IMR-90 (cell line): ENCODE measurements around the gene MAP4K1. TPM values are rescaled to one million over a fixed set of nuclear protein-coding genes. Genes with fewer than 3 reads are reported as not detected.

ENCODE experiments used
- ATAC-seq: fragments of 200-7000 bp; cut with Tn5 transposase; 2 replicates; pipeline ENCODE4 v1.9.1; 2020; ENCODE audit warnings: low read depth, mild to moderate bottlenecking, moderate library complexity
- BruUV-seq: library from RNA; stranded (reverse); fragments of 400-500 nt; replicated peaks from 2 replicates; lab custom pipeline; 2021; lab: Mats Ljungman, UMichigan
- CTCF ChIA-PET: fragments of 300-600 bp; formaldehyde crosslinking; extraction: SDS; loops from one replicate; lab custom pipeline; 2021; ENCODE audit warnings: antibody characterized with exemption; lab: Yijun Ruan, JAX
- POLR2A ChIA-PET: fragments of 300-600 bp; sonication (Branson Sonifier 250); formaldehyde crosslinking; loops from one replicate; lab custom pipeline; 2022; ENCODE audit warnings: antibody characterized with exemption; ENCODE audit not compliant: unreplicated experiment; lab: Charles Lee
- DNase-seq: peaks from one replicate; pipeline ENCODE4 v3.0.0; 2013
- H2AFZ ChIP-seq: replicated peaks from 2 replicates; pipeline ENCODE3; 2013; ENCODE audit warnings: low read length, mild to moderate bottlenecking; ENCODE audit not compliant: poor library complexity
- H2AK5ac ChIP-seq: 2 replicates; pipeline ENCODE4 v1.6.1; 2013; ENCODE audit warnings: low read depth, low read length, inconsistent platforms
- H2AK9ac ChIP-seq: replicated peaks from 2 replicates; pipeline ENCODE3; 2013; ENCODE audit warnings: mild to moderate bottlenecking, low read depth, low read length, moderate library complexity; ENCODE audit not compliant: poor library complexity
- H2BK120ac ChIP-seq: 2 replicates; pipeline ENCODE4 v1.6.1; 2013; ENCODE audit warnings: low read depth, low read length, inconsistent platforms
- H2BK15ac ChIP-seq: 3 replicates; pipeline ENCODE4 v1.6.1; 2013; ENCODE audit warnings: low read depth, low read length, inconsistent platforms
- H2BK20ac ChIP-seq: 2 replicates; pipeline ENCODE4 v1.6.1; 2013; ENCODE audit warnings: low read depth, mild to moderate bottlenecking, inconsistent platforms, low read length, moderate library complexity
- H2BK5ac ChIP-seq: 2 replicates; pipeline ENCODE4 v1.6.1; 2013; ENCODE audit warnings: mild to moderate bottlenecking, low read depth, low read length, inconsistent platforms; ENCODE audit not compliant: poor library complexity, severe bottlenecking
- H3K14ac ChIP-seq: replicated peaks from 2 replicates; pipeline ENCODE4 v1.6.1; 2013; ENCODE audit warnings: low read depth, low read length, inconsistent platforms
- H3K18ac ChIP-seq: 2 replicates; pipeline ENCODE4 v1.6.1; 2013; ENCODE audit warnings: low read depth, low read length, control low read depth
- H3K23ac ChIP-seq: 2 replicates; pipeline ENCODE4 v1.6.1; 2013; ENCODE audit warnings: low read depth, low read length, inconsistent platforms
- H3K27ac ChIP-seq: 2 replicates; pipeline ENCODE4 v1.5.1; 2013; ENCODE audit warnings: mild to moderate bottlenecking, control low read depth, low read length; ENCODE audit not compliant: insufficient read depth
- H3K27me3 ChIP-seq: 2 replicates; pipeline ENCODE4 v1.6.1; 2013; ENCODE audit warnings: low read length; ENCODE audit not compliant: control insufficient read depth, insufficient read depth
- H3K36me3 ChIP-seq: 2 replicates; pipeline ENCODE4 v1.6.1; 2013; ENCODE audit warnings: low read length, mixed read lengths; ENCODE audit not compliant: control insufficient read depth, insufficient read depth
- H3K4ac ChIP-seq: 2 replicates; pipeline ENCODE4 v1.6.1; 2013; ENCODE audit warnings: low read depth, low read length, inconsistent platforms
- H3K4me1 ChIP-seq: 2 replicates; pipeline ENCODE4 v1.6.1; 2013; ENCODE audit warnings: low read length, mixed read lengths; ENCODE audit not compliant: control insufficient read depth, insufficient read depth
- H3K4me2 ChIP-seq: 2 replicates; pipeline ENCODE4 v1.6.1; 2013; ENCODE audit warnings: low read depth, mild to moderate bottlenecking, control low read depth, low read length, moderate library complexity
- H3K4me3 ChIP-seq: 2 replicates; pipeline ENCODE4 v1.5.1; 2013; ENCODE audit warnings: low read depth, mild to moderate bottlenecking, control low read depth, low read length, moderate library complexity; ENCODE audit not compliant: insufficient read depth
- H3K56ac ChIP-seq: 2 replicates; pipeline ENCODE4 v1.6.1; 2013; ENCODE audit warnings: low read length, inconsistent platforms; ENCODE audit not compliant: insufficient read depth; ENCODE audit errors: extremely low read depth
- H3K79me1 ChIP-seq, 2 experiments: 2 replicates each; pipeline ENCODE4 v1.6.1; 2013; ENCODE audit warnings: low read length in 2 of 2, inconsistent platforms in 1 of 2, low read depth in 1 of 2
- H3K9ac ChIP-seq: 2 replicates; pipeline ENCODE4 v1.6.1; 2013; ENCODE audit warnings: low read depth, low read length, control low read depth
- H3K9me1 ChIP-seq: 2 replicates; pipeline ENCODE4 v1.6.1; 2013; ENCODE audit warnings: low read length, inconsistent platforms; ENCODE audit not compliant: insufficient read depth
- H3K9me3 ChIP-seq: 2 replicates; pipeline ENCODE4 v1.6.1; 2013; ENCODE audit warnings: low read length; ENCODE audit not compliant: control insufficient read depth, insufficient read depth
- H4K20me1 ChIP-seq: 2 replicates; pipeline ENCODE4 v1.6.1; 2013; ENCODE audit warnings: low read length, inconsistent platforms; ENCODE audit not compliant: insufficient read depth
- H4K5ac ChIP-seq: 2 replicates; pipeline ENCODE4 v1.6.1; 2013; ENCODE audit warnings: mild to moderate bottlenecking, low read depth, low read length, control low read depth
- H4K8ac ChIP-seq, 2 experiments: 2 replicates each; pipeline ENCODE4 v1.6.1; 2013; ENCODE audit warnings: low read depth in 2 of 2, low read length in 2 of 2, control low read depth in 1 of 2, inconsistent platforms in 1 of 2
- H4K91ac ChIP-seq: 2 replicates; pipeline ENCODE4 v1.6.1; 2013; ENCODE audit warnings: low read depth, low read length, inconsistent platforms; ENCODE audit not compliant: insufficient read depth
- BHLHE40 ChIP-seq: fragments of 150-350 bp; IDR thresholded peaks from 2 replicates; pipeline ENCODE4 v1.6.1; 2016; ENCODE audit warnings: mild to moderate bottlenecking, low read depth, low read length
- CEBPB ChIP-seq: IDR thresholded peaks from 2 replicates; pipeline ENCODE4 v1.6.1; 2012; ENCODE audit warnings: low read depth, low read length, improper control_type of control experiment
- CHD1 ChIP-seq: IDR thresholded peaks from 2 replicates; pipeline ENCODE4 v1.6.1; 2012; ENCODE audit warnings: low read depth, low read length, improper control_type of control experiment
- ELK1 ChIP-seq: fragments of 150-350 bp; IDR thresholded peaks from 2 replicates; pipeline ENCODE4 v1.6.1; 2016; ENCODE audit warnings: low read depth, mild to moderate bottlenecking, low read length, moderate library complexity, borderline replicate concordance
- MAZ ChIP-seq: IDR thresholded peaks from 2 replicates; pipeline ENCODE4 v1.6.1; 2012; ENCODE audit warnings: low read depth, mild to moderate bottlenecking, low read length, improper control_type of control experiment, moderate library complexity, borderline replicate concordance
- POLR2A ChIP-seq: IDR thresholded peaks from 2 replicates; pipeline ENCODE4 v1.6.1; 2012; ENCODE audit warnings: mild to moderate bottlenecking, low read depth, low read length
- RAD21 ChIP-seq: IDR thresholded peaks from 2 replicates; pipeline ENCODE4 v1.6.1; 2012; ENCODE audit warnings: low read length, improper control_type of control experiment
- RCOR1 ChIP-seq: IDR thresholded peaks from 2 replicates; pipeline ENCODE4 v1.6.1; 2012; ENCODE audit warnings: mild to moderate bottlenecking, low read length, improper control_type of control experiment; ENCODE audit not compliant: insufficient replicate concordance
- USF2 ChIP-seq: fragments of 150-350 bp; IDR thresholded peaks from 2 replicates; pipeline ENCODE4 v1.6.1; 2017; ENCODE audit warnings: mild to moderate bottlenecking, antibody characterized with exemption, low read length, low read depth
- WGBS, 2 experiments: methylation state at CpG; one replicate each; pipeline versions ENCODE4 v1.1.5 to v1.1.7; 2013; ENCODE audit warnings: missing lambda C conversion rate in 2 of 2; ENCODE audit not compliant: insufficient read length in 1 of 2; ENCODE audit errors: extremely low coverage in 2 of 2; 5-methylcytosine and 5-hydroxymethylcytosine counted together
- dilution Hi-C: fragments of 300-500 bp; cut with HindIII; formaldehyde crosslinking; loops from one replicate; pipeline ENCODE4 v1.14.3; 2018; ENCODE audit warnings: low sequenced_read_pairs; ENCODE audit not compliant: unreplicated experiment
- in situ Hi-C: fragments of 300-500 bp; cut with MboI; formaldehyde crosslinking; loops from 3 replicates; pipeline ENCODE4 v1.14.3; 2019; ENCODE audit warnings: low sequenced_read_pairs, inconsistent platforms, mixed read lengths
- intact Hi-C: fragments of 100-400 bp; cut with micrococcal nuclease; formaldehyde crosslinking; loops from 2 replicates; pipeline ENCODE4 v1.10.0; 2022
- polyA plus RNA-seq, 3 experiments: library from polyadenylated mRNA; depleted of rRNA; stranded (reverse); fragments of >200 nt; gene quantifications; 2 replicates each; pipeline ENCODE4 v1.2.3, GENCODE V29; 2012; ENCODE audit warnings: low replicate concordance in 1 of 3
- total RNA-seq: library from RNA; depleted of rRNA; stranded (reverse); fragments of >200 nt; gene quantifications from 2 replicates; pipeline ENCODE4 v1.2.3, GENCODE V29; 2012
- TF ChIP-seq, protein P1 (sequence below): conservative IDR thresholded peaks from 2 replicates; pipeline ENCODE4 v1.5.1; 2012; ENCODE audit warnings: mild to moderate bottlenecking, low read depth, low read length, improper control_type of control experiment

The MAP4K1 gene
- total and polyA plus RNA-seq, 2 of the 4 experiments (the other 2 are of a cell fraction): 0.22 TPM; not detected in 1

GRCh38 chr19:38634757-38635482, 17.2 kb upstream of the MAP4K1 start (continued):
- no peak for TF ChIP-seq CHD1
- TF ChIP-seq CEBPB: no peak
- TF ChIP-seq RAD21: peak; percentile 69

DNA sequence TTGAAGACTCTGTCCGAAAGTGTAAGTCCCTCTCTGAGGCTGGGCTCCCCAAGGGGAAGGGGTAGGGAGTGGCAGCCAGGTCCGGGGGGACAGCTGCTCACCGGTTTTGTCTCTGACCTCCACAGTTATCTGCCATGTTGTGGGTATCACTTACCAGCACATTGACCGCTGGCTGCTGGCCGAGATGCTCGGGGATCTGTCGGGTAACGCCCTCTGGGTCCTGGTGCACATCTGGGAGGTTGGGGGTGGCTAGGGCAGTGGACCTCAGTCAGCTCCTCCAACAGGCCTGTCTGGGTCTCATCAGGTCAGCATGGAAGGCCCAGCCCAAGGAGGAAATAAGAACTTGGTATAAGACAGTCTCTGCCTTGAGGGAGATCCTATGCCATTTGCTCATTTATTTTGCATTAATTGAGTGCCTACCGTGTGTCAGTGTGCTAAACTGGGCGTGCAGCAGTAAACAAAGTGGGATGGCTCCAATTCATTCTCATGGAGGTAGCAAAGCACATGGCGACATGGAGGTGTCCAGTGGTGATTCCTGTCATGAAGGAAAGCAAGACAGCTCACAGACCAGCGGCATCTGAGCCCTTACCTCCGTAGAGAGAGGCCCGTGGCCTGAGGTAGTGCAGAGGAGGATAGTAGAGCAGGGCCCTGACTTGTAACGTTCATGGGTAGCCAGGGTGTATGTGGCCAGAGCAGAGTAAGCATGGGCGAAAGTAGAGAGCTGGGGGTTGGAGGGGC, 14.9 kb upstream of the MAP4K1 start:
- Histone ChIP-seq H3K4ac (no peak overlapping the region), H4K91ac (no peak overlapping the region), H2BK15ac (no peak overlapping the region), H3K14ac (no peak overlapping the region), H3K27ac (no peak overlapping the region), H3K4me1 (no peaks in the 10 kb centered on the region), H4K8ac (no peak overlapping the region), H2AFZ (no peak overlapping the region), H3K79me1 (peaks cover 19 to 24% of the 10 kb centered on the region in 2 experiments), H3K9ac (no peak overlapping the region), H2BK5ac (no peak overlapping the region), H3K4me3 (no peak overlapping the region), H3K27me3 (no peaks in the 10 kb centered on the region), H2BK120ac (no peak overlapping the region), H3K4me2 (no peak overlapping the region), H3K9me1 (0 out of 2 replicates have a peak, but pooled peaks cover 3% of the 10 kb centered on the region), H4K5ac (no peak overlapping the region), H3K23ac (no peak overlapping the region), H3K9me3 (no peaks in the 10 kb centered on the region), H2AK9ac (no peak overlapping the region), H3K56ac (no peak overlapping the region), H2AK5ac (no peak overlapping the region), H4K20me1 (peaks cover 2% of the 10 kb centered on the region; the same call in 1 of the 2 replicates), H2BK20ac (no peak overlapping the region), H3K18ac (no peak overlapping the region), H3K36me3 (peaks cover 32% of the 10 kb centered on the region)
- CTCF ChIA-PET: no interaction called here
- intact Hi-C loops (loop anchor here (10.0 kb wide), 1 partner anchor 398 kb away; no protein-coding TSS in a partner anchor), dilution Hi-C loops (no loop called here), in situ Hi-C loops (loop anchor here (25.0 kb wide), 1 partner anchor 395 kb away; no protein-coding TSS in a partner anchor)
- no TSS peak for BruUV-seq
- 95% methylated on average over 2 of the region's 16 CpGs; no CpG with 5 or more reads in 1 of the 2 experiments for WGBS, 2 experiments
- no peak for DNase-seq
- ATAC-seq: no peak
- POLR2A ChIA-PET: interaction anchor here (0.7 kb wide), 1 partner anchor 11 kb away, joined by 11 read pairs; no protein-coding TSS in a partner anchor
- TF ChIP-seq CEBPB (no peak), BHLHE40 (no peak), RAD21 (no peak), ELK1 (no peak), RCOR1 (no peak), POLR2A (no peak), MAZ (no peak), USF2 (no peak), CHD1 (no peak)
- TF ChIP-seq, protein P1, sequence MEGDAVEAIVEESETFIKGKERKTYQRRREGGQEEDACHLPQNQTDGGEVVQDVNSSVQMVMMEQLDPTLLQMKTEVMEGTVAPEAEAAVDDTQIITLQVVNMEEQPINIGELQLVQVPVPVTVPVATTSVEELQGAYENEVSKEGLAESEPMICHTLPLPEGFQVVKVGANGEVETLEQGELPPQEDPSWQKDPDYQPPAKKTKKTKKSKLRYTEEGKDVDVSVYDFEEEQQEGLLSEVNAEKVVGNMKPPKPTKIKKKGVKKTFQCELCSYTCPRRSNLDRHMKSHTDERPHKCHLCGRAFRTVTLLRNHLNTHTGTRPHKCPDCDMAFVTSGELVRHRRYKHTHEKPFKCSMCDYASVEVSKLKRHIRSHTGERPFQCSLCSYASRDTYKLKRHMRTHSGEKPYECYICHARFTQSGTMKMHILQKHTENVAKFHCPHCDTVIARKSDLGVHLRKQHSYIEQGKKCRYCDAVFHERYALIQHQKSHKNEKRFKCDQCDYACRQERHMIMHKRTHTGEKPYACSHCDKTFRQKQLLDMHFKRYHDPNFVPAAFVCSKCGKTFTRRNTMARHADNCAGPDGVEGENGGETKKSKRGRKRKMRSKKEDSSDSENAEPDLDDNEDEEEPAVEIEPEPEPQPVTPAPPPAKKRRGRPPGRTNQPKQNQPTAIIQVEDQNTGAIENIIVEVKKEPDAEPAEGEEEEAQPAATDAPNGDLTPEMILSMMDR: no peak
